HepG2 (cell line): ENCODE measurements around the gene RNF135. TPM values are rescaled to one million over a fixed set of nuclear protein-coding genes. Genes with fewer than 3 reads are reported as not detected.

Experiments used
- CREB3 ChIP-seq: sonication (generic); formaldehyde crosslinking; IDR thresholded peaks from 2 replicates; pipeline ENCODE4 v1.5.0; 2020; ENCODE audit warnings: missing genetic modification reagents
- EZH2 ChIP-seq: conservative IDR thresholded peaks from 2 replicates; pipeline ENCODE4 v1.6.1; 2012; ENCODE audit warnings: mild to moderate bottlenecking, low read depth, low read length, moderate library complexity
- GATAD1 ChIP-seq: IDR thresholded peaks from 2 replicates; pipeline ENCODE4 v1.6.1; 2016; ENCODE audit warnings: missing genetic modification reagents, missing compliant biosample characterization
- HNF1A ChIP-seq, 2 experiments: sonication (generic) in 1 of 2; formaldehyde crosslinking in 1 of 2; IDR thresholded peaks; 2 replicates each; pipeline versions ENCODE4 v1.4.0 to v1.6.1; 2016 to 2020; ENCODE audit warnings: borderline replicate concordance in 1 of 2, low read depth in 1 of 2, mild to moderate bottlenecking in 1 of 2, missing genetic modification reagents in 1 of 2
- HNF4G ChIP-seq, 2 experiments: sonication (generic) in 1 of 2; formaldehyde crosslinking in 1 of 2; IDR thresholded peaks; 2 replicates each; pipeline versions ENCODE4 v1.4.0 to v1.6.1; 2011 to 2020; ENCODE audit warnings: borderline replicate concordance in 2 of 2, low read depth in 2 of 2, mild to moderate bottlenecking in 2 of 2, low read length in 1 of 2, missing genetic modification reagents in 1 of 2, moderate library complexity in 1 of 2
- HNRNPH1 ChIP-seq: fragments of 200-400 bp; formaldehyde crosslinking; optimal IDR thresholded peaks from 2 replicates; pipeline ENCODE3; 2017; ENCODE audit warnings: mild to moderate bottlenecking, low read depth, low read length
- KDM2A ChIP-seq: sonication (generic); formaldehyde crosslinking; IDR thresholded peaks from 2 replicates; pipeline ENCODE4 v1.4.0; 2020; ENCODE audit warnings: low read depth, missing genetic modification reagents, borderline replicate concordance
- KLF9 ChIP-seq: IDR thresholded peaks from 2 replicates; pipeline ENCODE4 v1.6.1; 2016; ENCODE audit warnings: low read depth
- MAFG ChIP-seq: sonication (generic); formaldehyde crosslinking; IDR thresholded peaks from 2 replicates; pipeline ENCODE4 v1.5.1; 2020; ENCODE audit warnings: mild to moderate bottlenecking, missing genetic modification reagents
- NCOA5 ChIP-seq: sonication (generic); formaldehyde crosslinking; IDR thresholded peaks from 2 replicates; pipeline ENCODE4 v1.4.0; 2020; ENCODE audit warnings: missing genetic modification reagents
- PBX3 ChIP-seq: sonication (generic); formaldehyde crosslinking; IDR thresholded peaks from 2 replicates; pipeline ENCODE4 v1.8.1; 2023; ENCODE audit warnings: missing genetic modification reagents, inconsistent platforms, borderline replicate concordance
- PRPF4 ChIP-seq: fragments of 200-400 bp; formaldehyde crosslinking; IDR thresholded peaks from 2 replicates; pipeline ENCODE4 v1.6.1; 2016; ENCODE audit warnings: low read length, low read depth; ENCODE audit not compliant: poor library complexity, severe bottlenecking
- RFXAP ChIP-seq: sonication (generic); formaldehyde crosslinking; IDR thresholded peaks from 2 replicates; pipeline ENCODE4 v1.4.0; 2020; ENCODE audit warnings: missing genetic modification reagents, borderline replicate concordance
- SP1 ChIP-seq, 2 experiments: fragments of 450-650 bp in 1 of 2; sonication (generic) in 1 of 2; formaldehyde crosslinking in 1 of 2; IDR thresholded peaks; 2 replicates each; pipeline versions ENCODE4 v1.4.0 to v1.6.1; 2016 to 2020; ENCODE audit warnings: missing genetic modification reagents in 1 of 2
- SUZ12 ChIP-seq: fragments of 150-350 bp; IDR thresholded peaks from 2 replicates; pipeline ENCODE4 v1.6.1; 2014; ENCODE audit warnings: low read depth, low read length
- TEAD2 ChIP-seq: sonication (generic); formaldehyde crosslinking; IDR thresholded peaks from 2 replicates; pipeline ENCODE4 v1.9.0; 2021; ENCODE audit warnings: missing genetic modification reagents
- U2AF2 ChIP-seq: fragments of 200-400 bp; formaldehyde crosslinking; IDR thresholded peaks from 2 replicates; pipeline ENCODE4 v1.6.1; 2017; ENCODE audit warnings: low read depth, mild to moderate bottlenecking, low read length
- ZFP36L1 ChIP-seq: sonication (generic); formaldehyde crosslinking; IDR thresholded peaks from 2 replicates; pipeline ENCODE4 v1.8.0; 2022; ENCODE audit warnings: mild to moderate bottlenecking, missing genetic modification reagents, moderate library complexity
- ZMYM4 ChIP-seq: sonication (generic); formaldehyde crosslinking; IDR thresholded peaks from 2 replicates; pipeline ENCODE4 v1.8.1; 2023; ENCODE audit warnings: mild to moderate bottlenecking, missing genetic modification reagents
- ZNF275 ChIP-seq: sonication (generic); formaldehyde crosslinking; IDR thresholded peaks from 2 replicates; pipeline ENCODE4 v1.8.0; 2022; ENCODE audit warnings: missing genetic modification reagents, mild to moderate bottlenecking, inconsistent platforms, borderline replicate concordance
- ZNF607 ChIP-seq: sonication (generic); formaldehyde crosslinking; IDR thresholded peaks from 2 replicates; pipeline ENCODE4 v1.5.1; 2020; ENCODE audit warnings: missing genetic modification reagents, mild to moderate bottlenecking, borderline replicate concordance
- ZNF839 ChIP-seq: sonication (generic); formaldehyde crosslinking; IDR thresholded peaks from 2 replicates; pipeline ENCODE4 v1.4.0; 2020; ENCODE audit warnings: missing genetic modification reagents, mild to moderate bottlenecking, borderline replicate concordance
- polyA plus RNA-seq, 8 experiments: library from polyadenylated mRNA; depleted of rRNA in 3 of 8; stranded (reverse) in 7 of 8; unstranded in 1 of 8; fragments of >200 nt; fragmentation: Illumina TruSeq in 4 of 8; extraction: Trizol in 4 of 8; gene quantifications; 2 replicates each; pipeline versions ENCODE4 v1.2.1 to v1.2.3, GENCODE V29; 2011 to 2016; ENCODE audit warnings: low read depth in 4 of 8, missing spikeins in 1 of 8, mixed read lengths in 1 of 8; ENCODE audit not compliant: insufficient read depth in 1 of 8
- total RNA-seq, 5 experiments: library from RNA; depleted of rRNA; stranded (reverse); fragments of >200 nt; fragmentation: Illumina TruSeq; extraction: Trizol; gene quantifications; 2 replicates each; pipeline ENCODE4 v1.2.3, GENCODE V29; 2016; ENCODE audit warnings: low read depth in 1 of 5

The RNF135 gene
- total and polyA plus RNA-seq, 2 of the 13 experiments (the other 11 are each of a cell fraction or from before 2014, with no cell fraction given), result not detected

GRCh38 chr17:30950669-30951399 lies 20.0 kb upstream of the RNF135 start (continued):
- TF ChIP-seq HNF1A (IDR thresholded peaks at IDR 0.05; ENCODE audit: low read depth) (no peak), HNF1A (CRISPR knock-in tag; IDR thresholded peaks at IDR 0.05; ENCODE audit: borderline replicate concordance) (no peak), NCOA5 (CRISPR knock-in tag) (no peak), ZNF839 (CRISPR knock-in tag) (no peak), RFXAP (no peak), SUZ12 (no peak), PRPF4 (no peak), U2AF2 (no peak), CREB3 (no peak), EZH2 (no peak), TEAD2 (CRISPR knock-in tag) (no peak), ZNF607 (no peak), ZMYM4 (CRISPR knock-in tag) (no peak), GATAD1 (CRISPR knock-in tag) (no peak), HNF4G (IDR thresholded peaks at IDR 0.05; ENCODE audit: borderline replicate concordance, low read depth, low read length) (peak; percentile 65; the same call in 1 of the 2 replicates), HNF4G (CRISPR knock-in tag; IDR thresholded peaks at IDR 0.05; ENCODE audit: borderline replicate concordance, low read depth) (0 out of 2 replicates have a peak, but pooled peaks have one; percentile 36), HNRNPH1 (no peak), ZFP36L1 (CRISPR knock-in tag) (no peak), ZNF275 (no peak), PBX3 (CRISPR knock-in tag) (no peak), SP1 (IDR thresholded peaks at IDR 0.05) (no peak), SP1 (CRISPR knock-in tag; IDR thresholded peaks at IDR 0.05) (no peak), KLF9 (CRISPR knock-in tag) (no peak), MAFG (no peak), KDM2A (CRISPR knock-in tag) (no peak)
